Gastroesophageal sphincter (tissue), 3 donors: Measurements from ENCODE around the gene LRRC36.

Experiments
- POLR2AphosphoS5 ChIP-seq: sonication (generic); formaldehyde crosslinking; IDR thresholded peaks from one replicate; pipeline ENCODE4 v1.6.1; 2017; ENCODE audit warnings: antibody characterized with exemption
- TF ChIP-seq, protein P1 (sequence below), 4 experiments: fragments of 200-600 bp in 2 of 4; fragments of 450-650 bp in 2 of 4; sonication (generic) in 1 of 4; IDR thresholded peaks; one replicate each; pipeline ENCODE4 v1.5.1; 2017 to 2019; ENCODE audit warnings: antibody characterized with exemption in 4 of 4, mild to moderate bottlenecking in 2 of 4, moderate library complexity in 2 of 4

DNA sequence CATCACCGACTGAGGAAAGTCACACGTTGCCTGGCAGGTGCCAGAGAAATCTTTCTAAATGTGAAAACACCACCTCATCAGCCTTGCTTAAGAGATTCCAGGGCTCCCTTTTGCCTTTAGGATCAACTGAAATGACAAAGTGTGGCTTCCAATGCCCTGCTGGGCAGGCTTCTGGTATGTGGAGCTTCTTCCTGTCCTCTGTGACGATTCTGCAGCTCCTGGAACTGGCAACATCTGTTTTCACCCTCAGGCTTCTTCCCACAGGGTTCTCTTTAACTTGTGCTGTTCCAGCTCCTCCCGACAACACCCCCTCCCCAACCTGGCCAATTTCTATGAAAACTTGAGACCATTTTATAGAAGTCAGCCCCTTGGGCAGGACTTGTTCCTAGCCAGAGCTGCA lies 94.4 kb downstream of the LRRC36 start:
- no peak for TF ChIP-seq POLR2AphosphoS5
- TF ChIP-seq, protein P1, sequence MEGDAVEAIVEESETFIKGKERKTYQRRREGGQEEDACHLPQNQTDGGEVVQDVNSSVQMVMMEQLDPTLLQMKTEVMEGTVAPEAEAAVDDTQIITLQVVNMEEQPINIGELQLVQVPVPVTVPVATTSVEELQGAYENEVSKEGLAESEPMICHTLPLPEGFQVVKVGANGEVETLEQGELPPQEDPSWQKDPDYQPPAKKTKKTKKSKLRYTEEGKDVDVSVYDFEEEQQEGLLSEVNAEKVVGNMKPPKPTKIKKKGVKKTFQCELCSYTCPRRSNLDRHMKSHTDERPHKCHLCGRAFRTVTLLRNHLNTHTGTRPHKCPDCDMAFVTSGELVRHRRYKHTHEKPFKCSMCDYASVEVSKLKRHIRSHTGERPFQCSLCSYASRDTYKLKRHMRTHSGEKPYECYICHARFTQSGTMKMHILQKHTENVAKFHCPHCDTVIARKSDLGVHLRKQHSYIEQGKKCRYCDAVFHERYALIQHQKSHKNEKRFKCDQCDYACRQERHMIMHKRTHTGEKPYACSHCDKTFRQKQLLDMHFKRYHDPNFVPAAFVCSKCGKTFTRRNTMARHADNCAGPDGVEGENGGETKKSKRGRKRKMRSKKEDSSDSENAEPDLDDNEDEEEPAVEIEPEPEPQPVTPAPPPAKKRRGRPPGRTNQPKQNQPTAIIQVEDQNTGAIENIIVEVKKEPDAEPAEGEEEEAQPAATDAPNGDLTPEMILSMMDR (IDR thresholded peaks at IDR 0.05): no peak
